Fibroblast of skin of back (primary cell): Measurements from ENCODE around the gene WDR18.

Experiments
- DNase-seq: peaks from one replicate; pipeline ENCODE4 v3.0.0-alpha.2; 2013

WDR18 gene

GRCh38 chr19:991932-992669 is 8.0 kb downstream of the WDR18 start:
- DNase-seq: no peak

GRCh38 chr19:992670-993055 is 8.5 kb downstream of the WDR18 start:
- no peak for DNase-seq

GRCh38 chr19:993361-993830 is 9.3 kb downstream of the WDR18 start:
- no peak for DNase-seq

DNA sequence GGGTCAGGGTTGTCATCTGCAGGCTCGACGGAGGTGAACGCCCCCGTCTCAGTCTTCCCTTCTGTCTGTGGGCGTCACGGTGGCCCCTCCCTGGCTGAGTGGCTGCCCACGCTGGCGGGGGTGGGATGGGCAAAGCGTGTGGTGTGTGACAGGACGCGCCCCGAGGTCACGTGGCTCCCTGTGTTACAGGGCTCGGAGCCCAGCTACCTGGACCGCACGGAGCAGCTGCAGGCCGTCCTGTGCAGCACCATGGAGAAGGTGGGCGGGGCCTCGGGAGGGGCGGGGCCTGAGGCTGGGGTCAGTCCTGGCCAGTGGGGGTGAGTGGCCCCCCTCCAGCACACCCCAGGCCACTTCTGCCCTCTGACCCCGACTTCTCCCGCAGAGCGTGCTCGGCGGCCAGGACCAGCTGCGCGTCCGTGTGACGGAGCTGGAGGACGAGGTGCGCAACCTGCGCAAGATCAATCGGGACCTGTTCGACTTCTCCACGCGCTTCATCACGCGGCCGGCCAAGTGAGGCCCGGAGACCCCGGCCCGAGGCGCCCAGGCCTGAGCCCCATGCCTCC is 9.8 kb downstream of the WDR18 start:
- no peak for DNase-seq

GRCh38 chr19:994516-994915 is 10.4 kb downstream of the WDR18 start:
- DNase-seq: no peak

GRCh38 chr19:995051-995827 is 11.1 kb downstream of the WDR18 start:
- no peak for DNase-seq

DNA sequence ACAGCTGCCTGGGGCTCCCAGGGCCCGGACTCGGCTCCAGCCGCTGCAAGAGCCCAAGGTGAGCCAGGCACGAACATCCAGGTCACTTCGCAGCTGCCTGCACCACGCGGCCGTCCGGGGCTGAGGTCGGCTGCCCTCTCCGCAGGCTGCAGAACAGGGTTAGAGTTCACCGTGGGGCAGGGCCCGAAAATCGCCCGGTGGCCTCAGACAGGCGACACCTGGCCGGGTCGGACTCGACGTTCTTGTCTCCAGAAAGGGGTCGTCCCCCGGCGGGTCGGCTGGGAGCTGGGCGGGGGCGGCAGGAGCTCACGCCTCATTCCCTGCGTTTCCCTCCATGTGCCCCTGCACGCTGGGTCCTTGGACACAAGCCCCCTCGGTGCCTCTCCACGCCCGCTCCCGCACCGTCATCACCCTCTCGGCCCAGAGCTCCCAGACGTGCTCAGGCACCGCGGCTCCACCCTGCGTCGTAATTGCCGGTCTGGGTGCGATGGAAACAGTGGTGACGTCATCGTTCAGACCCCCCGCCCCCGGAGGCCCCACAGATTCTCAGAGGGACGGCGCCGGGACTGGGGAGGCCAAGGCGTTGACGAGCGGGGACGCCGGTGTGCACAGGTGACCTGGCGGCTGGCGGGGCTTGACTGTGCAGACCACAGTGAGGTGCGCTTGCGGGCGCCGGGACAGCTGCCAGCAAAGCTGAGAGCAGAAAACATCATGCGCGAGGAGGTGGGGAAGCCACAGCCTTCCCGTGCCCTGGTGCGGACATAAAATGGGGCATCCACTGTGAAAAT is 12.1 kb downstream of the WDR18 start:
- DNase-seq: peak; percentile 63

DNA sequence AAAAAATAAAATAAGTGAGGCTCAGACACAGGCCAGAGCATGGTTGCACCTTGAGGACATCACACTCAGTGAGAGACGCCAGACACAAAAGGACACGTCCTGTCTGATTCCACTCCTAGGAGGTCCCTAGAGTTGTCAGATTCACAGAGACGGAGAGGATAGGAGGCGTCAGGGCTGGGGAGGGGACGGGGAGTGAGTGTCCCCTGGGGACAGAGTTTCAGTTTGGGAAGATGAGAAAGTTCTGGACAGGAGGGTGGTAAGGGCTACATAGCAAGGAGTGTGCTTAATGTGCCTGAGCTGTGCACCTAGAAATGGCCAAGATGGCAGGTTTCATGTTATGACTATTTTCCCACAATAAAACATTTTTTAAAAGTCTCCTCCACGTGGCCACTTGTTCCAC is 13.9 kb downstream of the WDR18 start:
- no peak for DNase-seq

GRCh38 chr19:999379-999719 is 15.2 kb downstream of the WDR18 start:
- DNase-seq: no peak

DNA sequence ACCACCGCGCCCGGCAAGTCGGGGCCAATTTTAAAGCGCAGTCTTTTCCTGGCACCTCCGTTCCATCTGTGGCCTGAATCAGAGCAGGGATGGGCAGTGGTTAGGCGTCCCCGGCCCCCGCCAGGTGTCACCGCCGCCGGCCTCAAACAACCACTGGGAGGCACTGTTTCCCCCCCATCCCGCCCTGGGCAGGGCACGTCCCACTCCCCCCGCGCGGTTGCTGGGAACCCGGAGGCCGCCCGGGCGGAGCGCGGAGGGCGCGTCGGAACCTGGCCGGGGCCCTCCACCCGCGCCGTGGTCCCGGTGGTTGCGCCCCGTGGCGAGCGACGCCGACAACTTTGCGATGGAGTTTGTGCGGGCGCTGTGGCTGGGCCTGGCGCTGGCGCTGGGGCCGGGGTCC is 15.9 kb downstream of the WDR18 start, which contains the start of gene GRIN3B:
Gene GRIN3B, plus strand, starts transcription at position 325 of the 400 bp plus-strand sequence. Its CDS starts 19 bp downstream, at position 344.
- DNase-seq: peak; percentile 55

DNA sequence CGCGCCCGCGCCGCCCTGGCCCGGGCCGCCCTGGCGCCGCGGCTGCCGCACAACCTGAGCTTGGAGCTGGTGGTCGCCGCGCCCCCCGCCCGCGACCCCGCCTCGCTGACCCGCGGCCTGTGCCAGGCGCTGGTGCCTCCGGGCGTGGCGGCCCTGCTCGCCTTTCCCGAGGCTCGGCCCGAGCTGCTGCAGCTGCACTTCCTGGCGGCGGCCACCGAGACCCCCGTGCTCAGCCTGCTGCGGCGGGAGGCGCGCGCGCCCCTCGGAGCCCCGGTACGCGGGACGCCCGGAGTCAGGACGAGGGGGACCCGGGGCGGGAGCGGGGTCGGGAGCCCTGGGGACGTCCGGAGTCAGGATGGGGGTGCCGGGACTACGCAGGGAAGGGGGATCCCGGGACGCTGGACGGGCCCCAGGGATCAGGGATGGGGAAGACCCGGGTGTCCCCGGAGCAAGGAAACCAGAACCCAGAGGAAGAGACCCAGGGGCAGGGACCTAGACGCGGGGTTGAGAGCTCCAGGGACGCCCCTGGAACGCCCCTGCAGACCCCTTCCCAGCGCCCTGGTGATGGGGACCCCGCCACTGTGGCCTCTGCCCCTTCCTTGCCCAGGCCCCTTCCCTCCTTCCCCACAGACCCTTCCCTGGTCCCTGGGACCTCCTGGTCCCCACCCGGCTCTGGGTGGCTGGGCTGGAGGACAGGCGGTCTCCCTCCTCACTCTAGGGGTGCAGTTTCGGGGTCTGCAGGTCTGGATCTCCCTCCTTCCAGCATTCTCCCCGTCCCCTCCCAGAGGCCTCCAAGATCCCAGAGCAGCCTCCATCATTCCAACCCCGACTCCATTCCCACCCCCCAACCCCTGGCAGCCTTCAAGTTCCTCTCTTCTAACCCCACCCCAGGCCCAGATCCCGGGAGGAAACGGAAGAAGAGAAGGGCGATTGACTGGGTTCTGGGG is 16.7 kb downstream of the WDR18 start:
- DNase-seq: no peak

GRCh38 chr19:1001538-1002166 is 17.5 kb downstream of the WDR18 start:
- peak; percentile 27 for DNase-seq

- DNase-seq: no peak
Observed at GRCh38 chr19:1002600-1002999, 18.5 kb downstream of the WDR18 start.

- no peak for DNase-seq
Observed at GRCh38 chr19:1003283-1003682, 19.1 kb downstream of the WDR18 start.

- DNase-seq: no peak
Observed at GRCh38 chr19:1004204-1004802, 20.2 kb downstream of the WDR18 start.

GRCh38 chr19:1004803-1005664 is 20.9 kb downstream of the WDR18 start:
- no peak for DNase-seq

GRCh38 chr19:1006711-1007398 is 22.7 kb downstream of the WDR18 start:
- DNase-seq: no peak

DNA sequence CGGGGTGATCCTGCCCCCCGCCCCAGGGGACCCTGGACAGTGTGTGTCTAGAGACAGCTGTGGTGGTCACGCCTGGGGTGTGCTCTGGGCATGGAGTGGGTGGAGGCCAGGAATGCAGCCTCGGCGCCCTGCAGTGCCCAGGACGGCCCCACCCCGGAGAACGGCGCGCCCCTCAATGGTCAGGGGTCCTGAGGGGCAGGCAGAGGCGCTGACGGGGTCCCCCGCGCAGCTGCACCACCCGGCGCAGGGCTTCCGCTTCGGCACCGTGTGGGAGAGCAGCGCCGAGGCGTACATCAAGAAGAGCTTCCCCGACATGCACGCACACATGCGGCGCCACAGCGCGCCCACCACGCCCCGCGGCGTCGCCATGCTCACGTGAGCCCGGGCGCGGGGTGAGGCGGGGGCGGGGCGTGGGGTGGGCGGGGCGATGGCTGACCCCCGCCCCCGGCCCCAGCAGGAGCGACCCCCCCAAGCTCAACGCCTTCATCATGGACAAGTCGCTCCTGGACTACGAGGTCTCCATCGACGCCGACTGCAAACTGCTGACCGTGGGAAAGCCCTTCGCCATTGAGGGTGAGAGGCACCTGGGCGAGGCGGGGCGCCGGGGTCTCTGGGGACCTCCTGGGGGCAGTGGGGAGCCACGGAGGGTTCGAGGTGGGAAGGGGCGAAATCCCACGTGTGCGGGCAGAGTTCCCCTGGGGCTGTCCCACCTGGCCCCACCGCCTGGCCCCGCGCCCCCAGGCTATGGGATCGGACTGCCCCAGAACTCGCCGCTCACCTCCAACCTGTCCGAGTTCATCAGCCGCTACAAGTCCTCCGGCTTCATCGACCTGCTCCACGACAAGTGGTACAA is 23.5 kb downstream of the WDR18 start:
- DNase-seq: no peak
